Rectal smooth muscle tissue (tissue), 1 donor: Measurements from ENCODE around the gene PTPRM.
"Not testable (repeated sequence)": the region's sequence is repeated elsewhere in the genome, so short reads cannot be mapped to it uniquely, and the experiment has no call there.

ENCODE experiments used
- H3K27ac ChIP-seq: one replicate; pipeline ENCODE4 v1.7.0; 2013; ENCODE audit warnings: low read depth, low read length, inconsistent platforms
- H3K27me3 ChIP-seq: one replicate; pipeline ENCODE4 v1.7.0; 2013; ENCODE audit warnings: low read length; ENCODE audit not compliant: control insufficient read depth, insufficient read depth
- H3K36me3 ChIP-seq: one replicate; pipeline ENCODE4 v1.7.0; 2013; ENCODE audit warnings: low read length; ENCODE audit not compliant: control insufficient read depth, insufficient read depth
- H3K4me1 ChIP-seq: one replicate; pipeline ENCODE4 v1.7.0; 2013; ENCODE audit warnings: low read length; ENCODE audit not compliant: control insufficient read depth, insufficient read depth
- H3K4me3 ChIP-seq: one replicate; pipeline ENCODE4 v1.7.0; 2013; ENCODE audit warnings: low read length
- H3K9ac ChIP-seq: one replicate; pipeline ENCODE4 v1.7.0; 2013; ENCODE audit warnings: low read length

Gene PTPRM

GRCh38 chr18:7954238-7954637 lies 387.1 kb downstream of the PTPRM start:
- H3K4me1 ChIP-seq = no peaks in the 10 kb centered on the region
- H3K36me3 ChIP-seq = no peaks in the 10 kb centered on the region
- no peak overlapping the region for H3K27ac ChIP-seq
- H3K9ac ChIP-seq = no peak overlapping the region
- H3K4me3 ChIP-seq = no peak overlapping the region
- H3K27me3 ChIP-seq = no peaks in the 10 kb centered on the region

DNA sequence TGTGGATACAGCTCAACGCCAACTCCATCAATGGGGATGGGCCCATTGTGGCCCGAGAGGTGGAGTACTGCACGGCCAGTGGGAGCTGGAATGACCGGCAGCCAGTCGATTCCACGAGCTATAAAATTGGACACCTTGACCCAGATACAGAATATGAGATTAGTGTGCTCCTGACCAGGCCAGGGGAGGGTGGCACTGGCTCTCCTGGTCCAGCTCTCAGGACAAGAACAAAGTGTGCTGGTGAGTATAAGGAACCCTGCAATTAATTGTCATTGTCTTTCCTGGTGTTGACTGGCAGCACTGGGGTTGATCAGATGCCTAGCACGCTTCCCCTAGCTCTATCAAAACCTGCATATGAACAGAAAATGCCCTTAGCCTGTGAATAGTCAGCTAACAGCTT lies 388.1 kb downstream of the PTPRM start:
- Histone ChIP-seq H3K27ac (no peak overlapping the region), H3K4me1 (no peaks in the 10 kb centered on the region), H3K9ac (no peak overlapping the region), H3K36me3 (no peaks in the 10 kb centered on the region), H3K4me3 (no peak overlapping the region), H3K27me3 (no peaks in the 10 kb centered on the region)

- Histone ChIP-seq H3K9ac (no peak overlapping the region), H3K4me1 (no peaks in the 10 kb centered on the region), H3K36me3 (no peaks in the 10 kb centered on the region), H3K27me3 (no peaks in the 10 kb centered on the region), H3K4me3 (no peak overlapping the region), H3K27ac (no peak overlapping the region)
Measured at GRCh38 chr18:7957297-7957696, 390.2 kb downstream of the PTPRM start.

- Histone ChIP-seq H3K9ac (no peak overlapping the region), H3K4me1 (no peaks in the 10 kb centered on the region), H3K4me3 (no peak overlapping the region), H3K27ac (no peak overlapping the region), H3K36me3 (no peaks in the 10 kb centered on the region), H3K27me3 (no peaks in the 10 kb centered on the region)
Measured at GRCh38 chr18:7958081-7958896, 391.2 kb downstream of the PTPRM start.

- H3K27me3 ChIP-seq = no peaks in the 10 kb centered on the region
- no peak overlapping the region for H3K4me3 ChIP-seq
- H3K36me3 ChIP-seq = no peaks in the 10 kb centered on the region
- no peak overlapping the region for H3K9ac ChIP-seq
- H3K27ac ChIP-seq = no peak overlapping the region
- no peaks in the 10 kb centered on the region for H3K4me1 ChIP-seq
Measured at GRCh38 chr18:7958897-7959146, 391.7 kb downstream of the PTPRM start.

DNA sequence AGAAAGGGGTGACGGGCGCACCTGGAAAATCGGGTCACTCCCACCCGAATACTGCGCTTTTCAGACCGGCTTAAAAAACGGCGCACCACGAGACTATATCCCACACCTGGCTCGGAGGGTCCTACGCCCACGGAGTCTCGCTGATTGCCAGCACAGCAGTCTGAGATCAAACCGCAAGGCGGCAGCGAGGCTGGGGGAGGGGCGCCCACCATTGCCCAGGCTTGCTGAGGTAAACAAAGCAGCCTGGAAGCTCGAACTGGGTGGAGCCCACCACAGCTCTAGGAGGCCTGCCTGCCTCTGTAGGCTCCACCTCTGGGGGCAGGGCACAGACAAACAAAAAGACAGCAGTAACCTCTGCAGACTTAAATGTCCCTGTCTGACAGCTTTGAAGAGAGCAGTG lies 399.6 kb downstream of the PTPRM start:
- not testable (repeated sequence) for H3K4me1 ChIP-seq, H3K27me3 ChIP-seq, H3K36me3 ChIP-seq, H3K4me3 ChIP-seq, H3K27ac ChIP-seq, H3K9ac ChIP-seq

DNA sequence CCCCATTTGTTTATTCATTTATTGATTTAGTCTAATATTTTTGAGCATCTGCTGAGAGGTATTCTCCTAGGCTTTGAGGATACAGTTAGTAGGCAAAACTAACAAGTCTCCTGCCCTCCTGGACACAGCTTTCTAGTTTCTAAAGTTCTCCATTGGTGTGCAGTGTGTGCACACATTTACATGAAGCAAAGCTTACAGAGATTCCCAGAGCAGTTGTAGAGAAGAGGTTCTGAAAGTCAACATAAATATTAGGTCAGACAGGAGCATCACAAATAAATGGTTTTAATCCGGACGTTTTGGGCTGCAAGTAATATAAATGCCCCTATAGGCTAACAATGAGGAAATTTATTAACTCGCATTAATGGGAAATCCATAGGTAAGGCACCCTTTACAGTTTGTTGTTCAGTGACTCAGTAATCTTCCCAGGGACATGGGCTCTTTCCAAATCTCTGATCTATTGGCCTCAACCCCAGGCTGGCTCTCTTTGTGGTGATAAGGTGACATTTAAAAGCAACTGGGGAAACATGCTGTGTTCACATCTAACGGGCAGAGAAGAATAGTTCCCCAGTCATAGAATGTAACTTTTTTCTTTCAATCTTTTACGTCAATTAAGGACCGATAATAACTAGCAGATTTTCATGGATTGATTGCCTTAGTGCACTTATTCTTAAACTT lies 407.2 kb downstream of the PTPRM start:
- H3K27me3 ChIP-seq = no peaks in the 10 kb centered on the region
- H3K27ac ChIP-seq = no peak overlapping the region
- no peaks in the 10 kb centered on the region for H3K4me1 ChIP-seq
- no peak overlapping the region for H3K4me3 ChIP-seq
- H3K9ac ChIP-seq = no peak overlapping the region
- H3K36me3 ChIP-seq = no peaks in the 10 kb centered on the region

- Histone ChIP-seq H3K36me3 (no peaks in the 10 kb centered on the region), H3K4me1 (no peaks in the 10 kb centered on the region), H3K27ac (no peak overlapping the region), H3K27me3 (no peaks in the 10 kb centered on the region), H3K4me3 (no peak overlapping the region), H3K9ac (no peak overlapping the region)
Measured at GRCh38 chr18:7977897-7978296, 410.8 kb downstream of the PTPRM start.

GRCh38 chr18:7978834-7979233 lies 411.7 kb downstream of the PTPRM start:
- H3K27me3 ChIP-seq = no peaks in the 10 kb centered on the region
- no peaks in the 10 kb centered on the region for H3K36me3 ChIP-seq
- no peaks in the 10 kb centered on the region for H3K4me1 ChIP-seq
- H3K9ac ChIP-seq = no peak overlapping the region
- no peak overlapping the region for H3K27ac ChIP-seq
- no peak overlapping the region for H3K4me3 ChIP-seq

GRCh38 chr18:7979714-7980113 lies 412.6 kb downstream of the PTPRM start:
- no peak overlapping the region for H3K27ac ChIP-seq
- no peaks in the 10 kb centered on the region for H3K27me3 ChIP-seq
- no peaks in the 10 kb centered on the region for H3K4me1 ChIP-seq
- H3K9ac ChIP-seq = no peak overlapping the region
- H3K36me3 ChIP-seq = no peaks in the 10 kb centered on the region
- no peak overlapping the region for H3K4me3 ChIP-seq

GRCh38 chr18:7980136-7980535 lies 413.0 kb downstream of the PTPRM start:
- Histone ChIP-seq H3K27ac (no peak overlapping the region), H3K9ac (no peak overlapping the region), H3K4me1 (no peaks in the 10 kb centered on the region), H3K4me3 (no peak overlapping the region), H3K27me3 (no peaks in the 10 kb centered on the region), H3K36me3 (no peaks in the 10 kb centered on the region)

- H3K4me3 ChIP-seq = no peak overlapping the region
- no peak overlapping the region for H3K27ac ChIP-seq
- no peaks in the 10 kb centered on the region for H3K4me1 ChIP-seq
- H3K27me3 ChIP-seq = no peaks in the 10 kb centered on the region
- H3K9ac ChIP-seq = no peak overlapping the region
- H3K36me3 ChIP-seq = no peaks in the 10 kb centered on the region
Measured at GRCh38 chr18:7980656-7981055, 413.5 kb downstream of the PTPRM start.

- no peak overlapping the region for H3K27ac ChIP-seq
- H3K9ac ChIP-seq = no peak overlapping the region
- H3K4me1 ChIP-seq = no peaks in the 10 kb centered on the region
- H3K4me3 ChIP-seq = no peak overlapping the region
- no peaks in the 10 kb centered on the region for H3K27me3 ChIP-seq
- no peaks in the 10 kb centered on the region for H3K36me3 ChIP-seq
Measured at GRCh38 chr18:7982216-7982615, 415.1 kb downstream of the PTPRM start.
